K562 (cell line): ENCODE data around the gene GFI1. TPM values are rescaled to one million over a fixed set of nuclear protein-coding genes. Genes with fewer than 3 reads are reported as not detected.

ENCODE experiments used
- ATAC-seq: fragments of 200-7000 bp; cut with Tn5 transposase; 3 replicates; pipeline ENCODE4 v1.9.1; 2020; ENCODE audit warnings: moderate library complexity
- BruUV-seq: library from RNA; stranded (reverse); fragments of 400-500 nt; replicated peaks from 2 replicates; lab custom pipeline; 2021; lab: Mats Ljungman, UMichigan
- CTCF ChIA-PET: fragments of 300-600 bp; formaldehyde crosslinking; extraction: SDS; loops from one replicate; lab custom pipeline; 2021; ENCODE audit warnings: low intra/inter-chr PET ratio; lab: Yijun Ruan, JAX
- POLR2A ChIA-PET: fragments of 300-600, 350-650 bp; sonication (Branson Sonifier 250); formaldehyde crosslinking; extraction: SDS; loops from one replicate; lab custom pipeline; 2021; ENCODE audit warnings: antibody characterized with exemption, inconsistent platforms; lab: Yijun Ruan, JAX
- DNase-seq, 4 experiments: peaks; one replicate each; pipeline versions ENCODE4 v3.0.0 to v3.0.0-alpha.2; 2011 to 2018; ENCODE audit warnings: low spot score in 3 of 4, mixed read lengths in 3 of 4; ENCODE audit errors: extremely low read depth in 1 of 4
- FAIRE-seq: peaks from 2 replicates; lab custom pipeline; 2011; peaks lifted over from hg19 to GRCh38; lab: Jason Lieb, UNC
- H2AFZ ChIP-seq: 2 replicates; pipeline ENCODE4 v1.6.0; 2011; ENCODE audit warnings: low read depth, low read length, control low read depth, inconsistent platforms
- H3K27ac ChIP-seq: fragments of 200-600 bp; 3 replicates; pipeline ENCODE4 v1.8.0; 2011; ENCODE audit warnings: low read depth, mild to moderate bottlenecking, control low read depth, inconsistent platforms, low read length, moderate library complexity, mixed read lengths; ENCODE audit errors: extremely low read depth
- H3K27me3 ChIP-seq, 2 experiments: fragments of 300-600 bp in 1 of 2; 2 replicates in 1 of 2; 3 replicates in 1 of 2; pipeline versions ENCODE4 v1.6.0 to v1.8.0; 2011; ENCODE audit warnings: inconsistent platforms in 2 of 2, low read length in 2 of 2, mild to moderate bottlenecking in 1 of 2, mixed read lengths in 1 of 2, moderate library complexity in 1 of 2; ENCODE audit not compliant: control insufficient read depth in 2 of 2, insufficient read depth in 2 of 2
- H3K36me3 ChIP-seq: fragments of 300-600 bp; 3 replicates; pipeline ENCODE4 v1.8.0; 2011; ENCODE audit warnings: mild to moderate bottlenecking, low read length, inconsistent platforms; ENCODE audit not compliant: control insufficient read depth, insufficient read depth
- H3K4me1 ChIP-seq, 2 experiments: fragments of 200-600 bp in 1 of 2; replicated peaks in 1 of 2; 2 replicates in 1 of 2; 3 replicates in 1 of 2; pipeline versions ENCODE4 v1.5.1 to v1.8.0; 2011; ENCODE audit warnings: inconsistent platforms in 2 of 2, low read length in 2 of 2, mild to moderate bottlenecking in 1 of 2, mixed read lengths in 1 of 2, moderate library complexity in 1 of 2; ENCODE audit not compliant: control insufficient read depth in 2 of 2, insufficient read depth in 2 of 2
- H3K4me2 ChIP-seq: 2 replicates; pipeline ENCODE4 v1.6.1; 2011; ENCODE audit warnings: low read length, control low read depth, inconsistent platforms, mixed read lengths; ENCODE audit not compliant: insufficient read depth
- H3K4me3 ChIP-seq: fragments of 200-600 bp; sonication (generic), shearing (Covaris generic); 2 replicates; pipeline ENCODE4 v1.5.1; 2016; ENCODE audit warnings: control low read depth, inconsistent platforms
- H3K79me2 ChIP-seq: fragments of 200-600 bp; 3 replicates; pipeline ENCODE4 v1.8.0; 2011; ENCODE audit warnings: low read length, inconsistent platforms; ENCODE audit not compliant: control insufficient read depth, insufficient read depth
- H3K9ac ChIP-seq, 2 experiments: 2 replicates each; pipeline versions ENCODE4 v1.6.0 to v1.6.1; 2011; ENCODE audit warnings: low read depth in 2 of 2, low read length in 2 of 2, control low read depth in 1 of 2, inconsistent platforms in 1 of 2, mild to moderate bottlenecking in 1 of 2, mixed read lengths in 1 of 2; ENCODE audit not compliant: insufficient read depth in 1 of 2
- H3K9me1 ChIP-seq: one replicate; pipeline ENCODE4 v1.6.0; 2011; ENCODE audit warnings: inconsistent platforms, mild to moderate bottlenecking, low read length, moderate library complexity; ENCODE audit not compliant: control insufficient read depth, insufficient read depth
- H3K9me3 ChIP-seq: replicated peaks from 2 replicates; pipeline ENCODE4 v1.5.1; 2011; ENCODE audit warnings: low read depth, low read length, inconsistent platforms; ENCODE audit not compliant: control insufficient read depth, insufficient read depth
- H4K20me1 ChIP-seq: replicated peaks from 2 replicates; pipeline ENCODE4 v1.6.1; 2011; ENCODE audit warnings: low read length, inconsistent platforms, mixed read lengths; ENCODE audit not compliant: control insufficient read depth, insufficient read depth
- ATF1 ChIP-seq, 2 experiments: fragments of 450-650 bp in 1 of 2; IDR thresholded peaks; 2 replicates each; pipeline ENCODE4 v1.6.1; 2016; ENCODE audit warnings: missing compliant biosample characterization in 1 of 2, missing genetic modification characterization in 1 of 2
- HDAC8 ChIP-seq: fragments of 450-650 bp; IDR thresholded peaks from 2 replicates; pipeline ENCODE4 v1.6.1; 2016; ENCODE audit warnings: mild to moderate bottlenecking, missing genetic modification characterization, moderate library complexity, missing compliant biosample characterization
- HLTF ChIP-seq: fragments of 450-650 bp; IDR thresholded peaks from 2 replicates; pipeline ENCODE4 v1.6.1; 2016
- IFI16 ChIP-seq: fragments of 250-450 bp; sonication (Bioruptor Pico); IDR thresholded peaks from 2 replicates; pipeline ENCODE4 v2.1.2; 2022; ENCODE audit warnings: mild to moderate bottlenecking, inconsistent platforms
- KLF6 ChIP-seq: fragments of 250-450 bp; sonication (Bioruptor Pico); IDR thresholded peaks from 2 replicates; pipeline ENCODE4 v1.4.0; 2020; ENCODE audit warnings: mild to moderate bottlenecking, moderate library complexity, borderline replicate concordance
- MYNN ChIP-seq, 2 experiments: sonication (generic); formaldehyde crosslinking in 1 of 2; IDR thresholded peaks; 2 replicates each; pipeline versions ENCODE4 v1.5.0 to v1.6.1; 2016 to 2020; ENCODE audit warnings: antibody characterized with exemption in 1 of 2, missing genetic modification reagents in 1 of 2
- ZNF217 ChIP-seq: sonication (generic); formaldehyde crosslinking; IDR thresholded peaks from 2 replicates; pipeline ENCODE4 v1.8.0; 2022; ENCODE audit warnings: mild to moderate bottlenecking, missing genetic modification reagents
- WGBS: fragments of 100-300 bp; shearing (Covaris generic); methylation state at CpG from one replicate; pipeline ENCODE4 v1.1.6; 2016; ENCODE audit warnings: low coverage, mixed read lengths; ENCODE audit not compliant: insufficient coverage; ENCODE audit errors: missing lambda C conversion rate; 5-methylcytosine and 5-hydroxymethylcytosine counted together
- in situ Hi-C: fragments of 300-500 bp; cut with MboI; formaldehyde crosslinking; loops from 4 replicates; pipeline ENCODE4 v1.15.0; 2018; ENCODE audit warnings: inconsistent platforms, mixed read lengths
- intact Hi-C: fragments of 100-400 bp; cut with micrococcal nuclease; formaldehyde crosslinking; loops from 2 replicates; pipeline ENCODE4 v1.14.2; 2022
- polyA plus RNA-seq, 8 experiments: library from polyadenylated mRNA; depleted of rRNA in 4 of 8; stranded (reverse) in 5 of 8; unstranded in 3 of 8; fragments of >200 nt; fragmentation: Nextera tagmentation in 2 of 8; fragmentation: Illumina TruSeq in 1 of 8; extraction: Ambion mirVana in 2 of 8; extraction: Trizol in 1 of 8; gene quantifications; 2 replicates each; pipeline versions ENCODE4 v1.2.1 to v1.2.3, GENCODE V29; 2011 to 2014; ENCODE audit warnings: inconsistent platforms in 1 of 8, missing spikeins in 1 of 8
- total RNA-seq, 7 experiments: library from RNA; depleted of rRNA in 6 of 7; stranded (reverse); fragments of >200 nt in 6 of 7; fragmentation: Illumina TruSeq in 2 of 7; extraction: Trizol in 2 of 7; gene quantifications; 2 replicates each; pipeline versions ENCODE4 v1.2.1 to v1.2.3, GENCODE V29; 2011 to 2021; ENCODE audit warnings: low replicate concordance in 1 of 7

GFI1 gene
- total and polyA plus RNA-seq, 9 of the 15 experiments (the other 6 are each of a cell fraction or from before 2014, with no cell fraction given) = 0.07 to 0.93 (median 0.46) TPM

- peak; percentile 51; the same call in 2 of the 3 replicates for ATAC-seq
- FAIRE-seq = no peak
- no peaks in the 10 kb centered on the region for H3K9me3 ChIP-seq
- H3K4me3 ChIP-seq = no peak overlapping the region
- no peaks in the 10 kb centered on the region for H3K9me1 ChIP-seq
- POLR2A ChIA-PET = interaction anchor here (1.2 kb wide), 1 partner anchor 14 kb away, joined by 3 read pairs; no protein-coding TSS in a partner anchor
- H3K4me1 ChIP-seq = no peaks in the 10 kb centered on the region
- H3K79me2 ChIP-seq = no peaks in the 10 kb centered on the region
- H3K9ac ChIP-seq = no peak overlapping the region
- CTCF ChIA-PET = no interaction called here
- no peaks in the 10 kb centered on the region for H4K20me1 ChIP-seq
- H3K36me3 ChIP-seq = no peaks in the 10 kb centered on the region
- no peak overlapping the region for H3K27ac ChIP-seq
- H3K4me2 ChIP-seq = no peak overlapping the region
- intact Hi-C loops = no loop called here
- no peaks in the 10 kb centered on the region for H3K27me3 ChIP-seq
- H2AFZ ChIP-seq = no peak overlapping the region
- 8% methylated on average over 6 of the region's 6 CpGs for WGBS
- in situ Hi-C loops = no loop called here
- DNase-seq = no peak
- BruUV-seq = no TSS peak
- TF ChIP-seq ATF1 (CRISPR knock-in tag; IDR thresholded peaks at IDR 0.05) = no peak
- TF ChIP-seq ATF1 (tag; IDR thresholded peaks at IDR 0.05) = no peak
- TF ChIP-seq HLTF = no peak
- no peak for TF ChIP-seq IFI16 (CRISPR knock-in tag)
- no peak for TF ChIP-seq MYNN (IDR thresholded peaks at IDR 0.05)
- no peak for TF ChIP-seq MYNN (CRISPR knock-in tag; IDR thresholded peaks at IDR 0.05)
- no peak for TF ChIP-seq ZNF217 (CRISPR knock-in tag)
- no peak for TF ChIP-seq KLF6 (CRISPR knock-in tag)
- no peak for TF ChIP-seq HDAC8
Measured at GRCh38 chr1:92505015-92505692, 18.4 kb upstream of the GFI1 start.
